NCI-H526 treated with DMSO at 0.1 percent for 48 hours (cell line): ENCODE data around the gene TNFRSF6B.
"Not testable (repeated sequence)": the region's sequence is repeated elsewhere in the genome, so short reads cannot be mapped to it uniquely, and the experiment has no call there.

ENCODE experiments used
- DNase-seq: peaks from one replicate; lab custom pipeline; 2025; lab: John Stamatoyannopoulos, UW

Gene TNFRSF6B

GRCh38 chr20:63662813-63663189 lies 33.7 kb upstream of the TNFRSF6B start:
- no peak for DNase-seq

GRCh38 chr20:63663332-63664066 lies 33.0 kb upstream of the TNFRSF6B start:
- DNase-seq = no peak

- no peak for DNase-seq
Measured at GRCh38 chr20:63664143-63664851, 32.2 kb upstream of the TNFRSF6B start.

- DNase-seq = peak; percentile 9
Measured at GRCh38 chr20:63664861-63665594, 31.4 kb upstream of the TNFRSF6B start.

GRCh38 chr20:63665708-63666107 lies 30.7 kb upstream of the TNFRSF6B start:
- DNase-seq = no peak

GRCh38 chr20:63667858-63668257 lies 28.6 kb upstream of the TNFRSF6B start:
- DNase-seq = no peak

GRCh38 chr20:63668351-63668750 lies 28.1 kb upstream of the TNFRSF6B start:
- DNase-seq = no peak

GRCh38 chr20:63671695-63672094 lies 24.8 kb upstream of the TNFRSF6B start:
- DNase-seq = not testable (repeated sequence)

GRCh38 chr20:63672666-63673065 lies 23.8 kb upstream of the TNFRSF6B start:
- DNase-seq = no peak

GRCh38 chr20:63673951-63674350 lies 22.5 kb upstream of the TNFRSF6B start:
- no peak for DNase-seq

GRCh38 chr20:63675681-63676368 lies 20.6 kb upstream of the TNFRSF6B start:
- DNase-seq = no peak

GRCh38 chr20:63678071-63678470 lies 18.4 kb upstream of the TNFRSF6B start:
- no peak for DNase-seq

- DNase-seq = no peak
Measured at GRCh38 chr20:63678667-63679465, 17.6 kb upstream of the TNFRSF6B start.

GRCh38 chr20:63679799-63680305 lies 16.6 kb upstream of the TNFRSF6B start:
- no peak for DNase-seq

- DNase-seq = no peak
Measured at GRCh38 chr20:63680427-63680826, 16.0 kb upstream of the TNFRSF6B start.

GRCh38 chr20:63680857-63681608 lies 15.4 kb upstream of the TNFRSF6B start:
- DNase-seq = no peak

- DNase-seq = no peak
Measured at GRCh38 chr20:63681609-63682142, 14.8 kb upstream of the TNFRSF6B start.

GRCh38 chr20:63682384-63683139 lies 13.9 kb upstream of the TNFRSF6B start:
- DNase-seq = no peak

- no peak for DNase-seq
Measured at GRCh38 chr20:63685269-63686026, 11.0 kb upstream of the TNFRSF6B start.
